GM23338 (cell line): ENCODE data around the gene NR4A2. TPM values are rescaled to one million over a fixed set of nuclear protein-coding genes. Genes with fewer than 3 reads are reported as not detected.

Experiments used
- ATAC-seq: fragments of 200-7000 bp; cut with Tn5 transposase; 3 replicates; pipeline ENCODE4 v1.9.1; 2020
- DNase-seq: peaks from one replicate; pipeline ENCODE4 v3.0.0-alpha.2; 2015; ENCODE audit warnings: low spot score
- H2AFZ ChIP-seq: fragments of 200-600 bp; sonication (generic); 2 replicates; pipeline ENCODE4 v1.8.0; 2016; ENCODE audit warnings: antibody characterized with exemption, mild to moderate bottlenecking, moderate library complexity
- H3F3A ChIP-seq: fragments of 200-600 bp; sonication (generic); replicated peaks from 2 replicates; pipeline ENCODE4 v1.8.0; 2017; ENCODE audit warnings: antibody characterized with exemption, mixed run types, low read depth
- H3K27ac ChIP-seq: fragments of 200-600 bp; sonication (generic); 2 replicates; pipeline ENCODE4 v1.6.1; 2016; ENCODE audit warnings: low read depth
- H3K27me3 ChIP-seq: fragments of 200-600 bp; sonication (generic); 2 replicates; pipeline ENCODE4 v1.8.0; 2016; ENCODE audit warnings: mild to moderate bottlenecking, mixed run types, moderate library complexity; ENCODE audit not compliant: insufficient read depth
- H3K36me3 ChIP-seq: fragments of 200-600 bp; sonication (generic); 2 replicates; pipeline ENCODE4 v1.8.0; 2016; ENCODE audit warnings: mild to moderate bottlenecking; ENCODE audit not compliant: insufficient read depth
- H3K4me1 ChIP-seq: fragments of 200-600 bp; sonication (generic); 2 replicates; pipeline ENCODE4 v1.8.0; 2016; ENCODE audit warnings: mild to moderate bottlenecking, moderate library complexity; ENCODE audit not compliant: insufficient read depth
- H3K4me2 ChIP-seq: fragments of 200-600 bp; sonication (generic); 2 replicates; pipeline ENCODE4 v1.7.1; 2017; ENCODE audit warnings: mixed run types
- H3K4me3 ChIP-seq: fragments of 200-600 bp; sonication (generic); 2 replicates; pipeline ENCODE4 v1.6.1; 2016; ENCODE audit warnings: mixed run types
- H3K79me2 ChIP-seq: fragments of 200-600 bp; sonication (generic); replicated peaks from 2 replicates; pipeline ENCODE4 v1.8.0; 2017; ENCODE audit warnings: mild to moderate bottlenecking; ENCODE audit not compliant: insufficient read depth
- H3K9me2 ChIP-seq: fragments of 200-600 bp; sonication (generic); 2 replicates; pipeline ENCODE4 v1.8.0; 2017; ENCODE audit not compliant: insufficient read depth
- H4K20me1 ChIP-seq: fragments of 200-600 bp; sonication (generic); replicated peaks from 2 replicates; pipeline ENCODE4 v1.8.0; 2017; ENCODE audit warnings: mild to moderate bottlenecking; ENCODE audit not compliant: insufficient read depth
- H3K27ac Mint-ChIP-seq: 2 replicates; pipeline ENCODE4 v1.8.0; 2020; ENCODE audit warnings: inconsistent platforms, mild to moderate bottlenecking, moderate library complexity, mixed read lengths
- H3K27me3 Mint-ChIP-seq: 3 replicates; pipeline ENCODE4 v1.8.0; 2022; ENCODE audit warnings: low read depth, mild to moderate bottlenecking, moderate library complexity, mixed read lengths, inconsistent platforms; ENCODE audit not compliant: insufficient read depth, poor library complexity
- H3K36me3 Mint-ChIP-seq: 3 replicates; pipeline ENCODE4 v1.8.0; 2021; ENCODE audit warnings: low read depth, mild to moderate bottlenecking, inconsistent platforms, moderate library complexity, mixed read lengths
- H3K4me1 Mint-ChIP-seq: 3 replicates; pipeline ENCODE4 v1.8.0; 2020; ENCODE audit warnings: mild to moderate bottlenecking, inconsistent platforms, mixed read lengths
- H3K4me3 Mint-ChIP-seq: 3 replicates; pipeline ENCODE4 v1.8.0; 2021; ENCODE audit warnings: moderate library complexity, mild to moderate bottlenecking, inconsistent platforms, mixed read lengths
- H3K9me3 Mint-ChIP-seq: 3 replicates; pipeline ENCODE4 v1.8.0; 2020; ENCODE audit warnings: moderate library complexity, mild to moderate bottlenecking, inconsistent platforms, mixed read lengths
- CREB1 ChIP-seq: fragments of 250-450 bp; sonication (Bioruptor Pico); IDR thresholded peaks from 2 replicates; pipeline ENCODE4 v1.5.0; 2020; ENCODE audit warnings: low read depth, mild to moderate bottlenecking, moderate library complexity
- EZH2 ChIP-seq: fragments of 200-600 bp; sonication (generic); IDR thresholded peaks from one replicate; pipeline ENCODE4 v1.8.0; 2017; ENCODE audit warnings: antibody characterized with exemption, mild to moderate bottlenecking, low read depth; ENCODE audit not compliant: unreplicated experiment
- EZH2phosphoT487 ChIP-seq: fragments of 200-600 bp; sonication (generic); IDR thresholded peaks from one replicate; pipeline ENCODE4 v1.8.1; 2018; ENCODE audit warnings: antibody characterized with exemption; ENCODE audit not compliant: unreplicated experiment
- JUNB ChIP-seq: IDR thresholded peaks from one replicate; pipeline ENCODE4 v1.6.1; 2016; ENCODE audit warnings: antibody characterized with exemption; ENCODE audit not compliant: unreplicated experiment
- POLR2AphosphoS5 ChIP-seq: IDR thresholded peaks from 2 replicates; pipeline ENCODE4 v1.6.1; 2016; ENCODE audit warnings: antibody characterized with exemption, low read depth
- ZNF331 ChIP-seq: fragments of 250-450 bp; sonication (Bioruptor Pico); IDR thresholded peaks from 2 replicates; pipeline ENCODE4 v1.5.0; 2020; ENCODE audit warnings: low read depth, mild to moderate bottlenecking, moderate library complexity
- polyA plus RNA-seq: library from polyadenylated mRNA; unstranded; fragments of >200 nt; fragmentation: Nextera tagmentation; extraction: Ambion mirVana; gene quantifications from 2 replicates; pipeline ENCODE4 v1.2.1, GENCODE V29; 2016
- total RNA-seq: library from RNA; depleted of rRNA; stranded (reverse); fragments of >200 nt; shearing (Covaris generic); gene quantifications from 2 replicates; pipeline ENCODE4 v1.2.3, GENCODE V29; 2014
- TF ChIP-seq, protein P1 (sequence below): fragments of 250-450 bp; sonication (Bioruptor Pico); IDR thresholded peaks from 2 replicates; pipeline ENCODE4 v1.5.0; 2020; ENCODE audit warnings: mild to moderate bottlenecking, moderate library complexity
- TF ChIP-seq, protein P2 (sequence below): IDR thresholded peaks from 2 replicates; pipeline ENCODE4 v1.6.1; 2016; ENCODE audit warnings: antibody characterized with exemption

NR4A2 gene
- total and polyA plus RNA-seq, 2 experiments from 2014 or later, result 0.49 to 0.71 TPM

DNA sequence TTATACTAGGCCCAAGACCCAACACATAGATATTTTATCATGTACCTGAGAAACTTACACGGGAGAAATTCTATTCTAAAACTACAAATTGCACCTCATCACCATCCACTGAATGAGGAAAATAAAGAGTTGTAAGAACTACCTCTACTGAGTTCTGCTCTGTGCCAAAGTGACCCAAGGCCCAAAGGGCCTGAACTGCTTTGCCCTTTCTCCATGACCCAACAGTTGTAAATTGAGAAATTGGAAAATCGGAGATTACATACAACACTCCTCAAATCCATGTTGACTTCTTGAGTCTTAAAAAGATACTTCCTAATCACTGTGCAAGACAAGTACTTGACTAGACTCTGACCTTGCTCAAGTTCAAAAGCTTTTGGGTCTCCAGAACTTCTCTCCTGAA is 8.8 kb downstream of the NR4A2 start:
- no peak overlapping the region for H3K4me3 Mint-ChIP-seq
- peaks cover 12% of the 10 kb centered on the region for H3K9me3 Mint-ChIP-seq
- Histone ChIP-seq H3K4me3 (peak overlapping the region; percentile 48; the same call in 1 of the 2 replicates), H3K4me1 (peaks cover 63% of the 10 kb centered on the region), H3K79me2 (no peaks in the 10 kb centered on the region), H3K9me2 (no peaks in the 10 kb centered on the region), H2AFZ (no peak overlapping the region), H4K20me1 (peaks cover 15% of the 10 kb centered on the region), H3K4me2 (peak overlapping the region; percentile 76), H3K27ac (no peak overlapping the region), H3K36me3 (no peaks in the 10 kb centered on the region), H3F3A (peaks cover 32% of the 10 kb centered on the region), H3K27me3 (peaks cover 100% of the 10 kb centered on the region)
- ATAC-seq, result no peak
- DNase-seq, result no peak
- peaks cover 87% of the 10 kb centered on the region for H3K27me3 Mint-ChIP-seq
- no peak for TF ChIP-seq EZH2
- H3K27ac Mint-ChIP-seq, result no peak overlapping the region
- H3K4me1 Mint-ChIP-seq, result peaks cover 48% of the 10 kb centered on the region
- peaks cover 14% of the 10 kb centered on the region for H3K36me3 Mint-ChIP-seq

DNA sequence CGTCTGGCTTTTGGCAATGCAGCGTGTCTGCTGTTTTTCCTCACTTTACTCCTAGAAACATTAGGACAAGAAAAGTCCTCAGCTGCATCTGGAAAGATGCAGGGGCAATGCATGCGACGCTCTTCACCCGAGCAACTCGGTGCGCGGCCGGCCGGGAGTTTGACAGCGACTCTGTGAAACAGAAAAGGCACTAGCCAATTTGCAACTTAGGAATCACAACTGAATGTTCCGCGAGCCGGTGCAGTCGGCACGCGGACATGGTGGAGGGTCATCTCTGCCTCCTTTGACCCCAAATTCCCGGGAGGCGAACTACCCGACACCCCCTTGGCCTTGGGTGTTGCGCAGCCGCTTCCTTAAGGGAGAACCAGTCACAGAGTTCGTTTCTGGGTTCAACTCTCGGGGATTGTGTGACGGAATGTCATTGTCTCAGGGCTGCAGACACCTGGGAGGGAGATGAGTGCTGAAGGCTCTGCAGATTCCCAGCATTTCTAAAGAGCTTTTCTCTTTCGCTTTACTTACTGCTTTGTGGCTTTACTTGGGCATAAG is 9.8 kb downstream of the NR4A2 start:
- DNase-seq, result peak; percentile 91

DNA sequence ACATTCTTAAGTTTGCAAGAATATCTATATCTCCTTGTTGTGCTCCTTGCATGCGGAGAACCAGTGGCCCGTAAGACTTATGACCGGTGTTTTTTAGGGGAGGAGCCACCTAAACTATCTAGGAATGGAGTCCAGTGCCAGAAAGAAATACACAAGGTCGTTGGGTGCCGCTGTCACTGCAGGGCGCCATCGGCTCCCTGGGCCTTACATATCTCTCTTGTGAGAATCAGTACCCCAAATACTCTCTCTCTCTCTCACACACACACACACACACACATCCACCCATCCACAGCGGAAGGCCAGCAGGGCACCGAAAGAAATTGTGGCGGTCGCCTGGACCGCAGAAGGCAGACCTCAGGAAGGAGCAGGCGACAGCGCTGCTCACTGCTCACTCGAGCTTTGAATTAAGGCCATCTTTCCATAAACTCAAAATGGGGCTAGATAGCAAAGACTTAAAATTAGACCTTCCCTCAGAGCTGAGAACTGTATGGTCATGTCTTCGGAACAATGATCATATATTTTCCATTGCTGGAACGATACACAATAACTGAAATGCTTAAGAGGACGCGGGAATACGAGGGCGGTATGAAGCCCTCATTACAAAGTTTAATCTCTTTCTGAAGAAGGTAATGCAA is 10.4 kb downstream of the NR4A2 start:
- Histone ChIP-seq H3K79me2 (no peaks in the 10 kb centered on the region), H3K27ac (no peak overlapping the region), H4K20me1 (peaks cover 15% of the 10 kb centered on the region), H3F3A (peaks cover 32% of the 10 kb centered on the region), H3K4me2 (peak overlapping the region; percentile 76), H3K4me3 (peak overlapping the region; percentile 48), H3K27me3 (peaks cover 100% of the 10 kb centered on the region), H2AFZ (no peak overlapping the region), H3K4me1 (peaks cover 51% of the 10 kb centered on the region), H3K36me3 (no peaks in the 10 kb centered on the region), H3K9me2 (no peaks in the 10 kb centered on the region)
- peaks cover 9% of the 10 kb centered on the region for H3K36me3 Mint-ChIP-seq
- H3K9me3 Mint-ChIP-seq, result peaks cover 16% of the 10 kb centered on the region
- DNase-seq (no peak), ATAC-seq (no peak)
- no peak overlapping the region for H3K27ac Mint-ChIP-seq
- peak overlapping the region; percentile 43; the same call in 2 of the 3 replicates for H3K4me3 Mint-ChIP-seq
- peaks cover 36% of the 10 kb centered on the region for H3K4me1 Mint-ChIP-seq
- H3K27me3 Mint-ChIP-seq, result peaks cover 77% of the 10 kb centered on the region
- TF ChIP-seq, protein P1, sequence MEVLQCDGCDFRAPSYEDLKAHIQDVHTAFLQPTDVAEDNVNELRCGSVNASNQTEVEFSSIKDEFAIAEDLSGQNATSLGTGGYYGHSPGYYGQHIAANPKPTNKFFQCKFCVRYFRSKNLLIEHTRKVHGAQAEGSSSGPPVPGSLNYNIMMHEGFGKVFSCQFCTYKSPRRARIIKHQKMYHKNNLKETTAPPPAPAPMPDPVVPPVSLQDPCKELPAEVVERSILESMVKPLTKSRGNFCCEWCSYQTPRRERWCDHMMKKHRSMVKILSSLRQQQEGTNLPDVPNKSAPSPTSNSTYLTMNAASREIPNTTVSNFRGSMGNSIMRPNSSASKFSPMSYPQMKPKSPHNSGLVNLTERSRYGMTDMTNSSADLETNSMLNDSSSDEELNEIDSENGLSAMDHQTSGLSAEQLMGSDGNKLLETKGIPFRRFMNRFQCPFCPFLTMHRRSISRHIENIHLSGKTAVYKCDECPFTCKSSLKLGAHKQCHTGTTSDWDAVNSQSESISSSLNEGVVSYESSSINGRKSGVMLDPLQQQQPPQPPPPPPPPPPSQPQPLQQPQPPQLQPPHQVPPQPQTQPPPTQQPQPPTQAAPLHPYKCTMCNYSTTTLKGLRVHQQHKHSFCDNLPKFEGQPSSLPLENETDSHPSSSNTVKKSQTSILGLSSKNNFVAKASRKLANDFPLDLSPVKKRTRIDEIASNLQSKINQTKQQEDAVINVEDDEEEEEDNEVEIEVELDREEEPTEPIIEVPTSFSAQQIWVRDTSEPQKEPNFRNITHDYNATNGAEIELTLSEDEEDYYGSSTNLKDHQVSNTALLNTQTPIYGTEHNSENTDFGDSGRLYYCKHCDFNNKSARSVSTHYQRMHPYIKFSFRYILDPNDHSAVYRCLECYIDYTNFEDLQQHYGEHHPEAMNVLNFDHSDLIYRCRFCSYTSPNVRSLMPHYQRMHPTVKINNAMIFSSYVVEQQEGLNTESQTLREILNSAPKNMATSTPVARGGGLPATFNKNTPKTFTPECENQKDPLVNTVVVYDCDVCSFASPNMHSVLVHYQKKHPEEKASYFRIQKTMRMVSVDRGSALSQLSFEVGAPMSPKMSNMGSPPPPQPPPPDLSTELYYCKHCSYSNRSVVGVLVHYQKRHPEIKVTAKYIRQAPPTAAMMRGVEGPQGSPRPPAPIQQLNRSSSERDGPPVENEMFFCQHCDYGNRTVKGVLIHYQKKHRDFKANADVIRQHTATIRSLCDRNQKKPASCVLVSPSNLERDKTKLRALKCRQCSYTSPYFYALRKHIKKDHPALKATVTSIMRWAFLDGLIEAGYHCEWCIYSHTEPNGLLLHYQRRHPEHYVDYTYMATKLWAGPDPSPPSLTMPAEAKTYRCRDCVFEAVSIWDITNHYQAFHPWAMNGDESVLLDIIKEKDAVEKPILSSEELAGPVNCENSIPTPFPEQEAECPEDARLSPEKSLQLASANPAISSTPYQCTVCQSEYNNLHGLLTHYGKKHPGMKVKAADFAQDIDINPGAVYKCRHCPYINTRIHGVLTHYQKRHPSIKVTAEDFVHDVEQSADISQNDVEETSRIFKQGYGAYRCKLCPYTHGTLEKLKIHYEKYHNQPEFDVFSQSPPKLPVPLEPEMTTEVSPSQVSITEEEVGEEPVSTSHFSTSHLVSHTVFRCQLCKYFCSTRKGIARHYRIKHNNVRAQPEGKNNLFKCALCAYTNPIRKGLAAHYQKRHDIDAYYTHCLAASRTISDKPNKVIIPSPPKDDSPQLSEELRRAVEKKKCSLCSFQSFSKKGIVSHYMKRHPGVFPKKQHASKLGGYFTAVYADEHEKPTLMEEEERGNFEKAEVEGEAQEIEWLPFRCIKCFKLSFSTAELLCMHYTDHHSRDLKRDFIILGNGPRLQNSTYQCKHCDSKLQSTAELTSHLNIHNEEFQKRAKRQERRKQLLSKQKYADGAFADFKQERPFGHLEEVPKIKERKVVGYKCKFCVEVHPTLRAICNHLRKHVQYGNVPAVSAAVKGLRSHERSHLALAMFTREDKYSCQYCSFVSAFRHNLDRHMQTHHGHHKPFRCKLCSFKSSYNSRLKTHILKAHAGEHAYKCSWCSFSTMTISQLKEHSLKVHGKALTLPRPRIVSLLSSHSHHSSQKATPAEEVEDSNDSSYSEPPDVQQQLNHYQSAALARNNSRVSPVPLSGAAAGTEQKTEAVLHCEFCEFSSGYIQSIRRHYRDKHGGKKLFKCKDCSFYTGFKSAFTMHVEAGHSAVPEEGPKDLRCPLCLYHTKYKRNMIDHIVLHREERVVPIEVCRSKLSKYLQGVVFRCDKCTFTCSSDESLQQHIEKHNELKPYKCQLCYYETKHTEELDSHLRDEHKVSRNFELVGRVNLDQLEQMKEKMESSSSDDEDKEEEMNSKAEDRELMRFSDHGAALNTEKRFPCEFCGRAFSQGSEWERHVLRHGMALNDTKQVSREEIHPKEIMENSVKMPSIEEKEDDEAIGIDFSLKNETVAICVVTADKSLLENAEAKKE (CRISPR knock-in tag), result no peak
- TF ChIP-seq EZH2phosphoT487, result peak; percentile 10
- no peak for TF ChIP-seq ZNF331 (CRISPR knock-in tag)
- peak; percentile 77 for TF ChIP-seq EZH2
- TF ChIP-seq POLR2AphosphoS5, result no peak

More for the DNA sequence above, 9.8 kb downstream of the NR4A2 start:
- H3K27ac ChIP-seq, result no peak overlapping the region
- H3K4me2 ChIP-seq, result peak overlapping the region; percentile 76
- H4K20me1 ChIP-seq, result peaks cover 15% of the 10 kb centered on the region
- Mint-ChIP-seq H3K36me3 (peaks cover 10% of the 10 kb centered on the region), H3K27ac (no peak overlapping the region), H3K4me3 (peak overlapping the region; percentile 57), H3K4me1 (peaks cover 41% of the 10 kb centered on the region), H3K27me3 (peaks cover 83% of the 10 kb centered on the region), H3K9me3 (peaks cover 16% of the 10 kb centered on the region)
- H3K36me3 ChIP-seq, result no peaks in the 10 kb centered on the region
- H3F3A ChIP-seq, result peaks cover 32% of the 10 kb centered on the region
- no peaks in the 10 kb centered on the region for H3K79me2 ChIP-seq
- TF ChIP-seq EZH2 (peak; percentile 60), CREB1 (CRISPR knock-in tag) (no peak), EZH2phosphoT487 (peak; percentile 87), JUNB (no peak), POLR2AphosphoS5 (no peak)
- TF ChIP-seq, protein P2, sequence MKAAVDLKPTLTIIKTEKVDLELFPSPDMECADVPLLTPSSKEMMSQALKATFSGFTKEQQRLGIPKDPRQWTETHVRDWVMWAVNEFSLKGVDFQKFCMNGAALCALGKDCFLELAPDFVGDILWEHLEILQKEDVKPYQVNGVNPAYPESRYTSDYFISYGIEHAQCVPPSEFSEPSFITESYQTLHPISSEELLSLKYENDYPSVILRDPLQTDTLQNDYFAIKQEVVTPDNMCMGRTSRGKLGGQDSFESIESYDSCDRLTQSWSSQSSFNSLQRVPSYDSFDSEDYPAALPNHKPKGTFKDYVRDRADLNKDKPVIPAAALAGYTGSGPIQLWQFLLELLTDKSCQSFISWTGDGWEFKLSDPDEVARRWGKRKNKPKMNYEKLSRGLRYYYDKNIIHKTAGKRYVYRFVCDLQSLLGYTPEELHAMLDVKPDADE, result no peak
- ATAC-seq, result peak; percentile 26
- H3K4me3 ChIP-seq, result peak overlapping the region; percentile 48
- H3K9me2 ChIP-seq, result no peaks in the 10 kb centered on the region
- H3K4me1 ChIP-seq, result peaks cover 57% of the 10 kb centered on the region
- H3K27me3 ChIP-seq, result peaks cover 100% of the 10 kb centered on the region
- H2AFZ ChIP-seq, result no peak overlapping the region
